Endothelial cell of hepatic sinusoid (primary cell): Measurements from ENCODE around the gene FGL2.
"Not testable (repeated sequence)": the region's sequence is repeated elsewhere in the genome, so short reads cannot be mapped to it uniquely, and the experiment has no call there.

Experiments used
- in situ Hi-C: cut with HindIII; loops from 2 replicates; pipeline ENCODE4 v1.10.0; 2017; ENCODE audit warnings: low sequenced_read_pairs

Gene FGL2

DNA sequence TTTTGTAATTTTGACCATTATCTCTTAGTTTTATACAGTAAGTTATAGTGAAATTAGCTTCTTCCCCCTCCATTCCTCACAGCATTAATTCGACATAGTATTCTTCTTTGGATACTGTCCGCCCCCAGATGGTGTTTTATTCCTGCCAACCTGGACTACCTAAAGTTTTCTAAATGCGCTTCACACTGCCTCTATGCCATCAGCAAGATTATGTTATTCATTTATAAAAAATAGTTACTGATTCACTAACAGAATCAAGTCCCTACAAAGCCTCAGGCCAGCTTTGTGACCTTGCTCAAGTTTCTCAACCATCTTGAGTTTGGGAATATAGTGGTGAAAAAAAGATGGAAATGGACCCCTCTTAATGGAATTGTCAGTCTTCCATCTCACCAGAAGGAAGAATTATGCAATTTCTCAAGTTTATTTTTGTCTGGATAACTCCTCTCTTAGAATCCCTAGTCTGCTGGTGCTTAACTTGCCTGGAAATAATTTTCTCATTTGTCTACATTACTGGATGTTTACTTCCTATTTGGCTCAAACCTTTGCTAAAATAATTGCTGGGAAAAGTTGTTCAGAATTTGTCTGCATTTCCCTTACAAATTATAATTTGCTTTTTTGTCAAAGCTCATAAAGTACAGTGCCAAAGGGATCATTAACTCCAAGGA, 16.7 kb upstream of the FGL2 start:
- in situ Hi-C loops, result no loop called here

DNA sequence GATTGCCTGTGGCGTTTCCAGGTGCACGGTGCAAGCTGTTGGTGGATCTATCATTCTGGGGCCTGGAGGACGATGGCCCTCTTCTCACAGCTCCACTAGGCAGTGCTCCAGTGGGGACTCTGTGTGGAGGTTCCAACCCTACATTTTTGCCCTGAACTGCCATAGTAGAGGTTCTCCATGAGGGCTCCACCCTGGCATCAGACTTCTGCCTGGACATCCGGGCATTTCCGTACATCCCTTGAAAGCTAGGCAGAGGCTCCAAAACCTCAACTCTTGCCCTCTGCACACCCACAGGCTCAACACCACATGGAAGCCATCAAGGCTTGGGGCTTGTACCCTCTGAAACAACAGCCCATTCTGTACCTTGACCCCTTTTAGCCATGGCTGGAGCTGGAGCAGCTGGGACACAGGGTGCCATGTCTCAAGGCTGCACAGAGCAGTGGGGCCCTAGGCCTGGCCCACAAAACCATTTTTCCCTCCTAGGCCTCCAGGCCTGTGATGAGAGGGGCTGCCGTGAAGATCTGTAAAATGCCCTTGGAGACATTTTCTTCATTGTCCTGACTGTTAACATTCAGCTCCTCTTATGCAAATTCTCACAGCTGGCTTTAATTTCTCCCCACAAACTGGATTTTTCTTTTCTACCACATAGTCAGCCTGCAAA, 10.0 kb upstream of the FGL2 start:
- in situ Hi-C loops, result no loop called here

DNA sequence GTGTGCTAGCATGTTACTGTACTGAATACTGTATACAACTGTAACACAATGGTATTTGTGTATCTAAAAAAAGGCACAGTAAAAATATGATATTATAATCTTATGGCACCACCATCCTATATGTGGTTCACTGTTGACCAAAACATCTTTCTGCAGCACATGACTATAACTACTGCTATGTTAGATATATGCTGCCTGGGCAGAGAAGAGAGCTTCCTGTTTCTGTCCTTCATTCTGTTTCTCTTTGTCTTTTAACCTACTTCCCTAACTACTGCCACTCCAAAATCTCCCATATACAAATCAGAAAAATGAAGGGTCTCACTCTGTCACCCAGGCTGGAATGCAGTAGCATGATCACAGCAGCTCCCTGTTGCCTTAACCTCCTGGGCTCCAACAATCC, 8.8 kb upstream of the FGL2 start:
- in situ Hi-C loops, result no loop called here

DNA sequence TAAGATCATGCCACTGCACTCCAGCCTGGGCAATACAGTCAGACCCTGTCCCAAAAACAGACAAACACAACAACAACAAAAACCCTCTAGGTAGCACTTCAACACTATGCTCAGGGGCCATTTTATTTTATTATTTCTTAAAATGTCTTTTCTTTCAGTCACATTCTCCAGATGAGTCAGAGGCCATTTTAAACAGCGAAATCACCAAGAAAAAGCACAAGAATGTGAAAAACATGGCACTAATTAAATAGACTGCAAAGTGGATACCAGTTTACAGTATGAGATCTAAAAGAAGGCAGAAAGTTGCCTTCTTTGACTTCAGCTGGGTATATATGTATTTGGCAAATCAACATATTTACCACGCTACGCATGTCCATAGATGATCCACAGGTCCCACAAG, 6.1 kb upstream of the FGL2 start:
- in situ Hi-C loops, result no loop called here

DNA sequence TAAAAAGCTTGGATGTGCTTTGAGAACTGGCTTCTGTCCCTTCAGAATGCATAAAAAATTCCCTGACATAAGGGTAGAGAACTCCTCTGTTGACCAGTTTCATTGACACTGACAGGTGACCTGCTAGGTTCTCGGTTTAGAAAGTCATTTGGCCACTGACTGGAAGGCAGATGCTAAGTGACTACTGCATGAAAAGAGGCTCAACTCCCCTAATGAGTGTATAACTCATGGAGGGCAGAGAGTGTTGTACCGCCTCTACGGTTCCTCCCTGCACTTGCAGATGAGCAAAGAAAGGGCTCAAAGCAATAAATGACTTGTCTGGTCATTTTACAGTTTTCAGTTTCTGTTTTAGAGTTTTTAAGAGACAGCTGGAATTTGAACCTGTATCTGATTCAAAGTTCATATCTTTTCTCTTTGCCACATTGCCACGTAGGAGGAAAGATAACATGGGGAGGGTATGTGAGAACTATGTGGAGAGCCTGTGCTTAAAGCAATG, 2.9 kb upstream of the FGL2 start:
- in situ Hi-C loops, result no loop called here

DNA sequence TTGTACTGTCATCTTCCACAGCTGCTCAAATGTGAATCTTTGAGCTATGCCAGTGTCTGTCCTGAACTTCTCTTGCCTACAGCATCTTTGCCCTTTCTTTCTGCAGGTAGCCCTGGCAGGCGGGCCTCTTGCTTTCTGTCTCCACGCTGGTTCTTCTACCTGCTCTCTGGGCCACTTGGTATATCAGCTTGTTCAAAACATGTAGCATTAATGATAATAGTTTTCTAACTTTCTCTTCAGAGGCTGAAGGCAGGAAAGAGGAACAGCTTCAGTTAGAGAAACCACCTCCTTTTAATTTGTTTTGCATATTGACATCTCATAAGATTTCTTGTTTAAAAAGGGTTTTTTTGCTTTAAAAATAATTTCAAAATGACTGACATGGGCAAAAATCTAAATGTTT, 923 bp upstream of the FGL2 start:
- in situ Hi-C loops, result no loop called here

DNA sequence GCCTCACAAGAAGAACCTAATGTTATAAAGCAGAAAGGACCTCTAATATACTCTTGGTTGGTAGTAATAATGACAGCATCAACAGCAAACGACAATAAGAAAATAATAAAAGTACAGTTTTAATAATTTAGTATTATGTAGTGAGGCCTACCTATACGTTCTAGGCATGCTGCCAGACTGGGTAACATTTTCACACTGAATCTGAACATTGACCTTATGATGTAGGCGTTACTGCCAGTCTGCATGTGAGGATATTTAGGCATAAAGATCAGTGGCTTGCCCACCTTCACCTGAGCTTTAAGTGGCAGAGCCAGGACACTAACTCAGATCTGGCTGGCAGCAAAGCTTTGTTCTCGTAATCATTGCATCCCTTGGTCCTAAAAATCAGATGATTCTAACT, 2.5 kb downstream of the FGL2 start:
- in situ Hi-C loops, result no loop called here

DNA sequence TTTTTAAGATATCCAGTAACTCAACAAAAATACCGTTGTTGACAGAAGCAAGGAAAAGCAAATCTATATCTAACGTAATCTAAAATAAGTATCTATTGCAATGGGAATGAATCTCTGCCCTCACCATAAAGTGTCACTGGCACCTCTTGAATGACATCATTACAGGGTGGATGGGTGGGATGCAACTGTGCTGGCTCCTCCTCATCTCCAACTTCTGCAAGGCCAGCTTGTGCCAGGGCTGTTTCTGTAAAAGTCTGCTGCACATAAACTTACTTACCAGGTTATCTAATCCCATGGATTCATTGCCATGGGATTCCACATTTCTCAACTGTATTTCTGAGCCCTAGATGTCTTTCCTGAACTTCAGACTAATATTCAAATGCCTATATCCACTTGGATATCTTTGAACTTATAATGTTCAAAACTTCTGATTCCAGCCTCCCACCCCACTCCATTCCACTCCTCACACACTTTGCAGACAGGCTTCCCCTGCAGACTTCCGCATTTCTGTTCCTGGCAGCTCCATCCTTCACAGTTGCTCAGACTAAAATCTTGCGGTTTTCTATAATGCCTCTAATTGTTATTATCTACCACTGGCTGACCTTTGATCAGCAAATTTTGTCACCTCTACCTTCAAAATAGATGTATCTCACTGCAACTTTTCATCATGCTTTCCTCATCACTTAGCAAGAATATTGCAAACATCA, 10.7 kb downstream of the FGL2 start:
- in situ Hi-C loops, result no loop called here

DNA sequence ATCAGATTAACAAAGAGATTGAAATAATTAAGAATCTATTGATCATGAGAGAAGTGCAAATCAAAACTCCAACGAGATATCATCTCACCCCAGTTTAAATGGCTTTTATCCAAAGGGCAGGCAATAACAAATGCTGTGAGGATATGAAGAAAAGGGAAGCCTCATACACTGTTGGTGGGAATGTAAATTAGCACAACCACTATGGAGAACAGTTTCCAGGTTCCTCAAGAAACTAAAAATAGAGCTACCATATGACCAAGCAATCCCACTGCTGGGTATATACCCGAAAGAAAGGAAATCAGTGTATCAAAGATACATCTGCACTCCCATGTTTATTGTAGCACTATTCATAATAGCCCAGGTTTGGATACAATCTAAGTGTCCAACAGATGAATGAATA, 13.8 kb downstream of the FGL2 start:
- in situ Hi-C loops, result no loop called here

DNA sequence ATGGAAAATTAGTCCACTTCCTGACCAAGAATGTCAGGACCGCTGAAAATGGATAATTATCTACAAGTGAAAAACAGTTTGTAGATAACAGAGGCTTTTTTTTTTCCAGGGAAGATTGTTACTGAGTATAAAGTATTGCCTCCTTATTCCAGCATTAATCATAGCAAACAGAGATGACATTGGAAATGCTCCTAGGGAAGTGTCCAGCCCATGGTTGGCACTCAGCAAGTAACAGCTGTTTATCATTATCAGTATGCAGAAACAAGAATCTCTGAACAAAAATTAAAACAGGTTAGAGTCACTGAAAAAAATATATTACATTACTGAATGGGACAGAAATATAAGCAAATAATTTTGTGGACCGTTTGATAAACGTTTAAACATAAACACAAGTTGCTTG, 14.6 kb downstream of the FGL2 start:
- in situ Hi-C loops, result no loop called here

DNA sequence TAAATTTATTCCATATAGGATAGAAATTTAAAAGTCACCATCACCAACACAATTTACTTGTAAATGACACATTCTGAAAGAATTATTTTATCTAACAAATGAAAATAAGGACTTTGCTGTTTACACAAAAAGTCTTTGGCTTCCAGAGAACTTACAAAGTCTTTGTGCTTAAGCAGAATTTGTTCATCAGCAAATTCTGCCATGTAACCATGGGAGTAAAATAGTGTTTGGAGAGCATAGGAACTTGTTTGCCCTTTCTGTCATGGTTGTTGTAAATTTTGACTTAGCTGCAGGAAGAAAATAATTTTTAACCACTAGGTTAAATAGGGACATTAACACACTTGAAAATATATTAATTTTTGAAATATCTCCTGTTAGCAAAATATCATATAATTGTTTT, 15.2 kb downstream of the FGL2 start:
- in situ Hi-C loops, result no loop called here

DNA sequence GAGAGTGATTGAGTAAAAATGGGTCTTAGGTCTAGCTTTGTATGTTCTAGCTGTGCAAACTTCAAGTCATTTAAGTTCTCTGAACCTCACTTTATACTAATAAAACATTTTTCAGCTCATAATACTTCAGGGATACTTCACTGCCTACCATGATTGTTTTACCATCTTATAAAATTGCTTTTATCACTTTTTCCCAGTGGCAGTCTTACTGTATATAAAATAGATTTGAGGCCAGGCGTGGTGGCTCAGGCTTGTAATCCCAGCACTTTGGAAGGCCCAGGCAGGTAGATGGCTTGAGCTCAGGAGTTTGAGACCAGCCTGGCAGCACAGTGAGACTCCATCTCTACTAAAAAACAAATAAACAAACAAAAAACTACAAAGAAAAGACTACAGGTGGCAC, 17.4 kb downstream of the FGL2 start:
- in situ Hi-C loops, result no loop called here

DNA sequence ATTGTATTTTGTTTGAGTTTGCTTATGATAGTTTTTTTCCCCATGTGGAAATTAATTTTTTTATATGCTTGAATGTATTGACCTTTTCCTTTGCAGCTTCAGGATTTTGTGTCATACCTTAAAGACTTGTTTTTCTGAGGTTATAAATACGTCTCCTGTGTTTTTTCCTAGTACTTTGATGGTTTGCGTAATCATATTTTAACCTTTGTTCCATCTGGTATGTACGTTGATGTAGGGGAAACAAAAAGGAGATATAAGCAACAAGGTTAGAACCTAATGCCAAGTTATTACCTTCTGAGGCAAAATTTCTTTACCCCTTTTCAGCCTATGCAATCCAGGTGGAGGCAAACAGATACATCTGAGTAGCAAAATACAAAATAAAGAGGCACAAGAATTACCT, 17.9 kb downstream of the FGL2 start:
- in situ Hi-C loops, result no loop called here

DNA sequence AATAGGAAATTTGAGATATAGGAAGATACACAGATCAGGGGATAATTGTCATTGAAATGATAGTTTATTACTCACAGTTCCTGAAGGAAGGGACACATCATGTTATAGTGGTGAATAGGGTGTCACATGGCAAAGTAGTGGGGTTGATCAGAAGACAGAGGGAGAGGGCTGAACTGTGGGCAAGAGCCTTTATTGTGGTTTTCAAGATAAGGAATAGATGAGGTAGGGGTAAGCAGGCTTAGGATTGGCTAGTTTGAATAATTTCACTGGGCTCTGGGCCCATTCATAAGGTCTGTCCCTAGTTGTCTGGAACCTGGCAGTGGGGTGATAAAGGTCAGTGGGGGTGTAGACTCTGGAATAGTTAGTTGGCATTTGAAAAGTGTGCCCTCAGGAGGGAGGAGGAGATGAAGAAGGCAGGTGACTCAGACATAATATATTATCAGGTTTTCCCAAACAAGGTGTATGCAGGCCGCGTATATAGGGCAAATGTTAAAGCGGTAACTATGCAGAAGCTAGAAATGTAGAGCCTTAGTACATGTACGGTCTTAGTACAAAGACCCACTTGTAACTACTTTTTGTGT, 18.5 kb downstream of the FGL2 start:
- in situ Hi-C loops, result no loop called here

DNA sequence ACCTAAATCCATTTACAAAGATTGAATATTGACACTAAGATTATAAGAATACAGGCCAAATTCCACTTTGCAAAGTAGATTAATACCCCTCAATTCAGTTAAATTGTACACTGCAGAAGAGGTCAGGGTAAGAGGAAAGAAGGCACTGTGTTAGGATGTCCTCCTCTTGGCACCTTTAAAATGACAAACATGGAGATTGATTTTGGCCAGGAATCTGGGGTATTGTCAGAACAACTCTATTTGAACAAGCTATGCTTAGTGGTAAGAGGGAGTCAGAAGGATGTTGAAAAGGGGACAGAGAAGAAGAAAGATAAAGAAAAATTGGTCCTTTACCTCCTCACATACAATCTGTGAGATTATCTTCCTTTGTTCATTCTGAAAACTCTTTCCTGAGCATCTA, 21.6 kb downstream of the FGL2 start:
- in situ Hi-C loops, result not testable (repeated sequence)

DNA sequence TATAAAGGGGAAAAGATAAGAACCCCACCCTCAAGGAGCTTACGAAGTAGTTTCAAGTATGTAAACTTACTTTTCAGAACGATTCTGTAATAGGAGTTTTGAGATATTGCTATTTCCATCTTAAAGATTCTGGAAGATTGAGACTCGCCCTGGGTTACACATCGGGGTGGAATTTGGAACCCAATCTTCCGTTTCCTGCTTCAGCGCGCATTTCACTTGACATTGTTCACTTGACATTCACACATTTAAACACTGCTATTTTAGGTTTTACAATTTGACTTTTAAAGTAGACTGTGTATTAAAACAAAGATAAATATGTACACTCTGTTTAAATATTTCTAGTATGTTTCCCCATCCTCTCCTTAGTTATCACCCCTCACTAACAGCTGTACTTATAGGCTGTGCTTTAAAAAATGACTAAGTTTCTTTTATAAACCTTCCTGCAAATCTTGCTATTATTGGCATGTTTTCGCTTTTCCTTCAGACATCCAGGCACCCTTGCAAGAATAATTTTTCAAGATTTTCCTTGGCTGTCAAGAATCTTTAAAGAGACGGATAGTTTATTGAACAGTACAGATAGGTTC, 22.2 kb downstream of the FGL2 start:
- in situ Hi-C loops, result not testable (repeated sequence)

DNA sequence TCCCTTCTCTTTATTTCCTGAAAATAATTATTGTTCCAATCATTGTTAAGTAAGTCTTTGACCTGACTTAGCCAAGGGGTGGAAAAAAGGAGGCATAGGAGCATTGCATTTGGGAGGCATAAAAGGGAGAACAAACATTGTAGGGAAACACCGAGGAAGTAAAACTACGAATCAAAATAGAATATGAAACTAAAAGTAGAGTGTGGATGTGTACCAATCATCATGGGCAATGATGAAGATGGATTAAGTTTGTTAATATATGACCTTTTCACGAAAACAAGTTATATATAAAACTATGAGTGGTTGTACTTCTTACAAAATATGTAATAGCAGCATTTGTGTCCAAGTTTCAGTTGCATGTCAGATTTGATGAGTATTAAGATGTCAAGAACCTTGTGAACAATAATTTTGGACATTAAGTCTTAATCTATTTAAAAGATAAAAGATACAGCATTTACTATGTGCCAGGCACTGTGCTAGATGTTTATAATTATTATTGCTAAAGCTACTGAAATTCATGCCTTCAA, 24.3 kb downstream of the FGL2 start:
- in situ Hi-C loops, result not testable (repeated sequence)

DNA sequence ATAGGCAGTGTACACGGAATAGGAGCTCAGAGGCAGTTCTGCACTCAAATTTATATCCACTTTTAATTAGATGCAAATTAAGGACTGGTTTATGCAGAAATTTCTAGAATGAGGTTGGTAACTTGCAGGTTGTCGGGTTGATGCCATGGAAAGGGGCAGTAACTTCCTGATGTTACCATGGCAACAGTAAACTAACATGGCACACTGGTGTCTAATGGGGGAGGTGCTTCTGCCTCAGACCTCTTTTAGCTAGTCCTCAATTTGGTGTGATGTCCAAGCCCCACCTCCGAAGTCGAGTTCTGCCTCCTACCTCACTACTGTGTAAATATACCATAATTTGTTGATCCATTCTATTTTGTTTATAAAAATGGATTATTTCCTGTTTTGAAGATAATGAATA, 25.2 kb downstream of the FGL2 start:
- in situ Hi-C loops, result not testable (repeated sequence)

DNA sequence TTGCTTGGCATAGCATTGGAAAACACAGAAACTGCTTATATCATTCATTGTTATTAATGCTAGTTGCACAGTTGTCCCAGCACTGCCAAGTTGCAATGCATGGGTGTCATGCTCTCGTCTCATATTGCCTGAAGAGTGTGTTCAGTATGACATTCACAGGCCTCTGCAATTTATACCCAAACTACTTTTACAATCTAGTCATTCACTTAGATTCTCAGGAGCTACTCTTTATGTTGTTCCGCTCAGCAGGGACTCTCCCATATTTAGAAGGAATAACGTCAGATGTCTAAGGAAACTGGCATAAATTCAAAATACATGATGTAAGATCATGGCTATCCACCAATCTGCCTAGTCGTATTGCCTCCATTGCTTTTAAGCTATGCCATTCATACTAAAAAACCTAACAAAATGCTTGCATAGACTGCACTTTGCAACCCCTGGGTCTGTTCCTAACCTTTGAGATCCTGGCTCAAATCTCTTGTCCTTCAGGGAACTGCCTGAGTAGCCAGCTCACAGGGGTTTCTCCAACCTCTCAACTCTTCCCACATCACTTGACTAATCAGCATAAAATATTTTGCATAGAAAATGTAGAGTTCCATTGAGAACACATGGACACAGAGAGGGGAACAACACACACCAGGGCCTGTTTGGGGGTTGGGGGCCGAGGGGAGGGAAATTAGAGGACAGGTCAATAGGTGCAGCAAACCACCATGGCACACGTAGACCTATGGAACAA, 27.0 kb downstream of the FGL2 start:
- in situ Hi-C loops, result not testable (repeated sequence)

DNA sequence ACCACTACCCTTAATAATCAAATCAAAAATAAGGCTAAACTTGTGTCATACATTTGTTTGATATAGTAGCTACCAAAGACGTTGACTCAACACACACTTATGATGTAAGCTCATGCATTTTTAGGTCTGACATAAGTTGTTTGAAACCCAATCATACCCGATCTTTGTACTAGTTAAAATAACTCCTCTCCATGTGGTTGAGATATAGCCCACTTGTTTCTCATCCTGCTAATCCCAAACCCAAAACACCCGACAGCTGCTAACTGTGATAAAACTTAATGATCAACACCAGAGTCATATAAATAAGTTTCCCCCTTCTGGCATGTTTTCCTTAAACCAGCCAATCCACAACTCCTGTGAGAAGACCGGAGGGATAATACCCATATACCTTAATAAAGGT, 28.5 kb downstream of the FGL2 start:
- in situ Hi-C loops, result not testable (repeated sequence)

DNA sequence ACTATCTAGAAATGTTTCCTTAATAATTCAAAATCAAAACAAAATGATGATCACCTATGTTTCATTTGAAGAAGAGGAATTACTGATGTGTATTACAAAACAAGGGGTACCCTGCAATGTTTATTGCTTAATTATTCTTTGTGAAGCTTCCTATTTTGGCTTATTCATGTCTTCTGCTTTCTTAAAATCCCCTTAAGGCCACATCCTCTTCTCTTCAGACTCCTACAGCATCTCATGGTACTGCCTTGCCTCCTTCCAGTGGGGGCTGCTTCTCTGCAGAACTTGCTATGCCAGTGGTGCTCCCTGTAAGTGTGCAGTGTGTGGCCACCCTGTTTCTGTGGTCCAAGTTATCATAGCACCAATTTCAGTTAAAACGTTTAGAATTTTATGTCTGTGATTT, 42.2 kb downstream of the FGL2 start:
- in situ Hi-C loops, result no loop called here
